T47D (cell line): Measurements from ENCODE around the gene RADIL.

Experiments
- DNase-seq, 2 experiments: peaks; one replicate each; pipeline versions ENCODE4 v3.0.0 to v3.0.0-alpha.2; 2011 to 2012; ENCODE audit warnings: low read depth in 1 of 2, low spot score in 1 of 2
- JUND ChIP-seq: IDR thresholded peaks from 2 replicates; pipeline ENCODE4 v1.6.1; 2012; ENCODE audit warnings: low read depth
- in situ Hi-C: cut with HindIII; loops from 2 replicates; pipeline ENCODE4 v1.10.0; 2016; ENCODE audit warnings: low sequenced_read_pairs, low pct_unique_long_range_greater_than_20kb

The RADIL gene

DNA sequence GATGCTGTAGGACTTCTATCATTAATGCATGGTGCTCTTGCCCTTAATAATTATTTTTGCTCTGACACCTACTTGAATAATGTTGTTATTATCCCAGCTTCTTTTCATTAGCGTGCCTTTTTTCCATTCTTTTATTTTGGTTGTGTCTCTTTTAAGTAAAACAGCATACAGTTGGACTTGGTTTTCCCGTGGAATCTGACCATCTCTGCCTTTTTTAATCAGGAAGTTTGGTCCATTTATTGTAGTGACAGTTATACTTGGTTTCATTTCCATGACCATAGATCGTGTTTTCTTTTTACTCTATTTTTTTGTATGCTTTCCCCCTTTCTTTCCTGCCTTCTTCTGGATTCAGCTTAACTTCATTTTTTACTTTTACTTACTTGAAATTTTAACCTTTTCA lies 26.3 kb downstream of the RADIL start:
- DNase-seq: no peak
- in situ Hi-C loops: no loop called here
- TF ChIP-seq JUND: no peak

DNA sequence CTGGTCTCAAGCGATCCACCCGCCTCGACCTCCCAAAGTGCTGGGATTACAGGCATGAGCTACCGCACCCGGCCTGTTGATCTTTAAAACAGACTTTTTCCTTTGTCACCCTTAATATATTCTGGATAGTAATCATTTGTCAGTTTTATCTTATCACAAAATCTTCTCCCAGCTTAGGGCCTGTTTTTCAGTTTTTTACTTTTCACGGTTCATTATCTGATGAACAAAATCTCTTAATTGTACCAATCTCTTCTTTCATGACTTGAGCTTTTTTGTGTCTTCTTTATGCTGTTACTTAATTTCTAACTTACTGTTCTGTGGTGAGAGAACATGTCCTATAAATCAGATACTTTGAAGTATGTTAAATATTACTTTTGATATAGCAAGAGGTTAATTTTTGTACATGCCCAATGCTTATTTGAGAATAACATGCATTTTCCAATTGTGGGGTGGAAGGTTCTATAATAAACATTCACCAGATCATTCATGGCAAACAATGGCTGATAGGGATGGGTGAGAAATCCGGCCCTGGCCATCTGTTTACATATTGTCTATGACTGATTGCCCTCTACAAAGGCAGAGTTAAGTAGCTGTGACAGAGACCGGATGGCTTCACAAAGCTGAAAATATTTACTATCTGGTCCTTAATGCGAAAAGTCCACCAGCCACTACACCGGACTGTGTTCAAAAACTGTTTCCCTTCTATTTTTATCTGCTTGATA lies 27.0 kb downstream of the RADIL start:
- no peak for TF ChIP-seq JUND
- no peak for DNase-seq
- in situ Hi-C loops: no loop called here

DNA sequence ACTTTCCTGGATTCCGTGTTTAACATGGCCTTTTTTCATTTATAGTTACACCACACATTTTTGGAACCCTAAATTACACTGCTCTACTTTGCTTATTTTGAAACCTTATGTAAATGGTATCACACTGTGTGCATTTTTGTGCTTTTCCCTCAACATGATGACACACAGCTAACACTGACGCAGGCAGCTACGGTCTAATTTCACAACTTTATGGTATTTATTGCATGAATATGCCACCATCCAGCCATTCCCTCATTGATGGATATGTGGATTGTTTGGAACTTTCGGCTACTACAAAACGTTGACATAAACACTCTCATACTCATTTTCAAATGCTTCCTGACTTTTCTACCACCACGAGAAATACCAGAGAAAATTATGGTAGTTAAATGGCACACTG lies 28.6 kb downstream of the RADIL start:
- in situ Hi-C loops: no loop called here
- TF ChIP-seq JUND: no peak
- DNase-seq: no peak

DNA sequence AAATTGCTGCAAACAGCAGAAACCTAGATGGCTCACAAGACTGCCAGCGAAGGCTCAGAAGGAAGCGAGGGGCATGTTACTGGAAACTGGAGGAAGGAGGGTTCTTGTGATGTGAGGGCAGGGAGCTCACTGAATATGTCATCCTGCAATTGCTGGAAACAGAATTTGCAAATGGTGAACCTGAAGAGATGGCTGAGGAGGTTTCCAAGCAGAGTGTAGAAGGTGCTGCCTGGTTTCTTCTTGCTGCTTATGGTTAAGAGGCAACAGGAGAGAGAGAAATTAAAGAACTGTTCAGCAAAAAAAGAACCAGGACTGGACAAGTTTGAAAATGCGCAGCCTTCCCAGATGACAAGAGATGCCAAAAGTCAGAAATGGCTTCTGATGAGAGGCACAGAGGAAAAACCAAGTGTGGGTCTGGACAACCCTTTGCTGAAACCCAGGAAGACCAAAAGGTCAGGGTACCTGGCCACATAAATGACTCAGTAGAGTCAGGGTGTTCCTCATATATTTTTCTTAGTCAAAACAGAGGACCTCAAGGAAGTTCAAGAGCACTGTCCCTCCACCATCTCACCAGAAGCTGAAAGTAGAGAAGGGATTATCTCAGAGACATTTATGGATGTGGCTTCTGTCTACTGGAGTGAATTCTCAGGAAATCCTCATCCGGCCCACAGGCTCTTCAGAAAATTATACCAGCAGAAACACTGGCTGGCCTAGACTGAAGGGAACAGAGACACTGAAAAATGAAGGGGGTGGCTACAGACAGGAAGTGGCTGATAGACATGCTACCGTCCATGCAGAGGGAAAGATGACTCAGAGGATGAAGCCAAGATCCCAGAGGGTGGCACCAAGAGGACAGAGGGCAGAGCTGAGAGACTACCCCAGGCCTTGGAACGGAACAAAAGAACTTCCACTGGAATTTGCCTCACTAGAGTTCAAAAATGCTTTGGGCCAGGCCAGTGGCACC lies 31.8 kb downstream of the RADIL start:
- no peak for TF ChIP-seq JUND
- in situ Hi-C loops: no loop called here

DNA sequence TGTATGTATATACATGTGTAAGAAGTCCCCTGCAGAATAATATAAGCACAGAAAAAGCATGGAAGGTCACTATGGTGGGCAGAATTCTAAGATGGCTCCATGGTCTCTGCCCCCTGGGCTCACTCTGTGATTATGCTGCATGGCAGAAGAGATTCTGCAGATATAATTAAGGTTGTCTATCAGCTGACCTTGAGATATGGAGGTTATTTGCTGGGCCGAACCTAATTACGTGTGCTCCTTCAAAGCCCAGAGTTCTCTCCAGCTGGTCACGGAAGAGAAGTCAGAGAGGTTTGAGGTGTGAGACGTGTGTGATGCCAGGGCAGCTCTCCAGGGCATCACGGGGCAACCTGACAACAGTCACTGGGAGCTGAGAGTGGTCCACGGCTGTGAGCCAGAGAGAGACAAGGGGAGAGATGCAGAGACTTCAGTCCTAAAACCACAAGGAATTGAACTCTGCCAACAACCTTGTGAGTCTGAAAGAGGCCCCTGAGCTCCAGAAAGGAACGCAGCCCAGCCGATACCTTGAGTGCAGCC lies 33.2 kb downstream of the RADIL start:
- no peak for TF ChIP-seq JUND
- DNase-seq: no peak
- in situ Hi-C loops: no loop called here

More for the DNA sequence above, 31.8 kb downstream of the RADIL start:
- DNase-seq: no peak

DNA sequence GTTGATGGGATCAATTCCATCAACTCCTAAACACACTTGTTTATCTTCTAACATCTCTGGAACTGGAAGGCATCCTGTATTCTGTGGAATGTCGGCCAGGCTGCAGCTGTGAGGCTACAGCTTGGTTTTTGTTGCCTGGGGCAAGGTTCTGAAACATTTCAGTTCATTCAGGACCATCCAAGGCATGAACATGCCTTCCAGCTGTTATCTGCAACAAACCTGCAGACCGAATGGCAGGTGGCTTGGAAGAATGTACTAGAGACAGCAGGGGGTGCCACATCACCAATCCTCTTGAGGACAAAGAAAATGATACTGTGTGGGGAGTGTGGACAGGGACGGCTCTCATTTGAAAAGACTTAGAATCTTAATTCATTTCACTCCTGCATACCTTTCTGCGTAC lies 34.1 kb downstream of the RADIL start:
- in situ Hi-C loops: no loop called here
- TF ChIP-seq JUND: no peak
- DNase-seq: peak in 1 of 2 experiments; percentile 84

DNA sequence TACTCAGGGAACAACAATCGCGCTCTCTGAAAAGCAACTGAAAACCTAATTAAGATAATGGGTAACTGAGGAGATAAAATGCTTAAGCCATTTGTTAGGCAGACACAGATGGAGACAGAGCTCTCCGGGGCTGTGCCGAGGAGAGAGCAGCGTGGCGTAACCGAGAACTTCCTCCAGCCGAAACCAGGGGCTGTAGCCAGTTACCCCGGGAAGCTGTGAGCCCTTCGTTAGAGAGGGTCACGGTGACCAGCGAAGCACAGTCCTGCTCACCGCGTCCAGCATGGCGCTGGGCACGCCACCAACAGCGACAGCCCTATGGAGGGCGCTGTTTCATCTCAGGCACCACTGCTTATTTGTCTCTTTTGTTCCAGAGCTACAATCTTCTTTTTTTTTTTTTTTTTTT lies 37.8 kb downstream of the RADIL start:
- TF ChIP-seq JUND: no peak
- no peak for DNase-seq
- in situ Hi-C loops: no loop called here

DNA sequence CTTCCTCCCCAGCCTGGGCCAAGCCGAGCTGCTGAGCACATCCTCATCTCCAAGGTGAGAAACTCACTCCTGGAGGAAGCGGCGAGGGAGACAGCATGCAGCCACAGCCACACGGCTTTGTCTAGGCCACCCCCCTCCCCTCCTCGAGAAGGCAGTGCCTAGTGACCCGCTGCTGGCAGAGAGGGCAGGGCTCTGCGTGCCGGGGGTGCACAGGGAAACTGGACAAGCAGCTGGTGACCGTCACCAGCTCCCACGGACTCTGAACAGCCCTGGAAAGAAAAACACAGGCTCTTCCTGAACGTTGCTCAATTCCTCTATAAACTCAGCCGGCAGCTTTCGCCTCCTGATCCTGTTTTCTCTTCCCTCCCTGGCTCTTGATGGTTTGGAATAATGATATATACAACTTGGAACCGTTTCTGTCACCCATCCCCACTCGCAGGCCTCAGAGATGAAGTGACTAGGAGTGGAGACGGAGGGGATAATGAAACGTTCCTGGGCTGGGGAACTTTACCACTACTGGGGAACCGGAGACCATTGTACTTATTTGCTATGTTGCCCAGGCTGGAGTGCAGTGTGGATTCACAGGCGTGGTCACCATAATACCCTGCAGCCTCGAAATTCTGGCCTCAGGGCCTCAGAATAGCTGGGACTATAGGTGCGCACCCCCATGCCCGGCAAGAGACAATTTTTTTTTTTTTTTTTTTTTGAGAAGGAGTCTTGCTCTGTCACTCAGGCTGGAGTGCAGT lies 41.0 kb downstream of the RADIL start:
- in situ Hi-C loops: no loop called here
- peak in 1 of 2 experiments; percentile 57 for DNase-seq
- TF ChIP-seq JUND: no peak

DNA sequence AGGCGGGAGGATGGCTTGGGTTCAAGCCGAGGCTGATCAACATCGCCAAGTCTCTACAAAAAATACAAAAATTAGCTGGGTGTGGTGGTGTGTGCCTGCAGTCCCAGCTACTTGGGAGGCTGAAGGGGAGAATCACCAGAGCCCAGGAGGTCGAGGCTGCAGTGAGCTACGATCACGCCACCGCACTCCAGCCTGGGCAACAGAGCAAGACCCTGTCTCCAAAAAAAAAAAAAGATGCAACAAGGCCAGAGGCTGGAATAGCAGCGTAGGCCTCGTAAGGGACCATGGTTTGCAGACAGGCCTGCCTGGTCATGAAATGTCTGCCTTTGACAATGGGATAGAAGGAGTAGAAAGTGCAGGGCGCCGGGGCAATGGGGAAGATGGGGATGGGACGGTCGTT lies 41.7 kb downstream of the RADIL start:
- in situ Hi-C loops: no loop called here
- DNase-seq: no peak
- TF ChIP-seq JUND: no peak

DNA sequence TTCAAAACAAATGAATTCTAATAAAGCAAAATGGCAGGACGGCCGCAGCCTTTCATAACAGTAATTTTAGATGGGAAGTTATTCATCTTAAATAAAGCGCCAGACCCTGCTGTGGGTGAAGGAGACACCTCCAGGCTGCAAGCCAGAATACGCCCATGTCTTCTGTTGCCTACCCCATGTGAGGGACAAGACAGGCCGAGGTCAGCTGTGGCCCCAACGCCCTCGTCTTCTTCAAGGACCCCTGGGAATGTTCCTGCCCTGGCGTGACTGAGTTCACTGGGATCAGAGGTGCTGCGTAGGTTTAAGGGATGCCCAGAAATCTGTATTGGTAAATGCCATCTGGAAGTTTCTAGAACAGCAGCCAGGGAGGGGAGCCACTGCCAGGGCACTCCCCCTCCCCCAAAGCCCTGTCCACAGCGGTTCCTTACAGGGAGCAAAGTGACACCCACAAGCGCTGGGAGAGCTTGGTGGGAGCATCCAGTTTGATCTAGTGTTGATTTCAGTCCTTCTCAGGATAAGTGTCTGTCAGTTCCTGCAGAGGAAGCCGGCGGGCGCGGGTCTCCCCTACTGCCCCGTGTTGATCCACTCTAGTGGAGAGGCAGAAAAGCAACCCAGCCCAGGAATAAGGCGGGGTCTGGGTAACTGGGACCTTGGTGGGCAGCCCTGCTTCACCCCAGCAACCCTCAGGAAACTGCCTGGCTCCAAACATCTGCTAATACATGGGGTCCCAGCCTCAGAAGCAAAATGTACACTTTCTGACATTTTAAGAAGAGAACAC lies 42.3 kb downstream of the RADIL start:
- in situ Hi-C loops: no loop called here
- TF ChIP-seq JUND: no peak
- no peak for DNase-seq

DNA sequence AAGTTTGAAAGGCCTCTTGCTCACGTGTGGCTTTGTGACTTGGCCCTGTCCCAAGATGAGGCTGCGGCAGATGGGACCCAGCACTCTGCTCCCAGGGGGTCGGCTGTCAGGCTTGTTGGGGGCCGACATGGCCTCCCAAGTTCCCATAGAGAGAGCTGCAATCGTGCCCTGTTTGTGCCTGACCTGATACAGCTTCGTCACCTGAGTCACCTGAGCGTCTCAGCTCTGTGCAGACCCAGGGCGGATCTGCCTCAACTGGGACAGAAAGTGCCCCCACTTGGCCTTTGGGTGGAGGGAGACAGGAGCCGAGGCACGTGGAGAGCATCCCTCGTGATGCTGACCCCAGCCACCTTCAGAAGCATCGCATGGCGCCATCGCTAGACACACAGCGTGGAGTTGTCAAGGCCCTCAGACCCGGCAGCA lies 43.4 kb downstream of the RADIL start:
- TF ChIP-seq JUND: no peak
- no peak for DNase-seq
- in situ Hi-C loops: no loop called here
